ENCODE measurements around the gene SPATA13.

The SPATA13 gene

GRCh38 chr13:24147570-24147963, 13.0 kb upstream of the SPATA13 start:
- H3K4me1 Mint-ChIP-seq (ENCODE audit: low read depth) = no peaks in the 10 kb centered on the region
- intact Hi-C loops (cut with micrococcal nuclease) = no loop called here
- peaks cover 5% of the 10 kb centered on the region for H3K27me3 Mint-ChIP-seq
- no peak overlapping the region for H3K4me3 Mint-ChIP-seq
- H3K9me3 Mint-ChIP-seq = no peaks in the 10 kb centered on the region
- H3K36me3 Mint-ChIP-seq (ENCODE audit: low read depth) = no peaks in the 10 kb centered on the region
- H3K27ac Mint-ChIP-seq = no peak overlapping the region

DNA sequence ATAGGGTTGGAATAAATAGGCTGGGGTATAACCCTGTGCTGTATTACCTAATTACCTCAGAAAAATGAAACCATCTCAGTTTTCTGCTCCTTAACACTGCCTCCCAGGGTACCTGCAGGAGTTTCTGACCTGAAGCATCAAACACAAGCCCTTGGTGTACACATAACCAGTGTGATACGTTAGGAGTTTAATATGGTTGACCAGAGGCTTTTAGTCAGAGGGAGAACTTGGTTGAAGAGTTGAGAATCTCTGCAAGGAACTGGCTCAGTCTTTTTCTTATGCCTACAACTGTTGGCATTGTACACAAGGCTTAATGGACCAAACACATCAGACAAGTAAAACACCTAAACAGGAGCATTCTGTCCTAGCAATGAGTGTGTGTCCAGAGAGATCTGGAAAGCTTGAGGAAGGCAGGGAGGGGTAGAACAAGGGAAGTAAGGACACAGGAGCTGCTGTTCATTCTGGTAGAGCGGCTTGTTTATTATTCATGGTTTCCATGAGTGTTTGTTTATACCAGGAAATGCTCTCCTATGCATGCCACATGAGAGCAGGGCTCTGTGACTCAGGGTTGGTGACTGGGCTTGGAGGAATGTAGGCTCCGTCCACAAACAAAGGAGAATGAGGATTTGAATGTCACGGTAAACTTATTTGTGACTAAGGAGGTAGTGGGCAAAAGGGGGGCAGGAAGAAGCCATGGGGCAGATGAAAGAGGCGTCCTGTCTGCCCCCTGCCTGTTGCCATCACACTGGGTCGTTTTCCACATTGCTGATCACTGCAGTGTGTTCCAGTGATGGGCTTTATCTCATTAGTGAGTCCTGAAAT, 11.9 kb upstream of the SPATA13 start:
- intact Hi-C loops (cut with micrococcal nuclease) = no loop called here
- peaks cover 4% of the 10 kb centered on the region for H3K27me3 Mint-ChIP-seq
- no peaks in the 10 kb centered on the region for H3K36me3 Mint-ChIP-seq (ENCODE audit: low read depth)
- no peaks in the 10 kb centered on the region for H3K9me3 Mint-ChIP-seq
- H3K27ac Mint-ChIP-seq = no peak overlapping the region
- H3K4me3 Mint-ChIP-seq = no peak overlapping the region
- no peaks in the 10 kb centered on the region for H3K4me1 Mint-ChIP-seq (ENCODE audit: low read depth)

- no peaks in the 10 kb centered on the region for H3K9me3 Mint-ChIP-seq
- H3K4me3 Mint-ChIP-seq = no peak overlapping the region
- H3K36me3 Mint-ChIP-seq (ENCODE audit: low read depth) = no peaks in the 10 kb centered on the region
- no peaks in the 10 kb centered on the region for H3K4me1 Mint-ChIP-seq (ENCODE audit: low read depth)
- intact Hi-C loops (cut with micrococcal nuclease) = loop anchor here (10.0 kb wide), 1 partner anchor 85 kb away; no protein-coding TSS in a partner anchor
- H3K27ac Mint-ChIP-seq = no peak overlapping the region
- peaks cover 4% of the 10 kb centered on the region for H3K27me3 Mint-ChIP-seq
Observed at GRCh38 chr13:24149246-24150032, 11.1 kb upstream of the SPATA13 start.

DNA sequence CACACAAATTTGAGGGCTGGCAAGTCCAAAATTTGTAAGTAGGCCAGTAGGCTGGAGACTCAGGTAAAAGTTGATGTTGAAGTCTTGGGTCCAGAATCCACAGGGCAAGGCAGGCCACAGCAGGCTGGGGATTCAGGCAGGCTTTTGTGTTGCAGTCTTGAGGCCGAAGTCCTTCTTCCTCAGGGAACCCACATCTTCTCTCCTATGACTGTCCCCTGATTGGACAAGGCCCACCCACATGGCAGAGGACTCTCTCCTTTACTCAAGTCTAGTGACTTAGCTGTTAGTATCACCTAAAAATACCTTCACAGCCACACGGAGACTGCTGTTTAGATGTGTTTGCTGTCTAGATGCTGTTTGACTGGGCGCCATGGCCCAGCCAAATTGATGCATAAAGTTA, 9.9 kb upstream of the SPATA13 start:
- no peak overlapping the region for H3K27ac Mint-ChIP-seq
- no peaks in the 10 kb centered on the region for H3K36me3 Mint-ChIP-seq (ENCODE audit: low read depth)
- no peak overlapping the region for H3K4me3 Mint-ChIP-seq
- intact Hi-C loops (cut with micrococcal nuclease) = loop anchor here (10.0 kb wide), 1 partner anchor 86 kb away; no protein-coding TSS in a partner anchor
- no peaks in the 10 kb centered on the region for H3K4me1 Mint-ChIP-seq (ENCODE audit: low read depth)
- no peaks in the 10 kb centered on the region for H3K9me3 Mint-ChIP-seq
- peaks cover 4% of the 10 kb centered on the region for H3K27me3 Mint-ChIP-seq

DNA sequence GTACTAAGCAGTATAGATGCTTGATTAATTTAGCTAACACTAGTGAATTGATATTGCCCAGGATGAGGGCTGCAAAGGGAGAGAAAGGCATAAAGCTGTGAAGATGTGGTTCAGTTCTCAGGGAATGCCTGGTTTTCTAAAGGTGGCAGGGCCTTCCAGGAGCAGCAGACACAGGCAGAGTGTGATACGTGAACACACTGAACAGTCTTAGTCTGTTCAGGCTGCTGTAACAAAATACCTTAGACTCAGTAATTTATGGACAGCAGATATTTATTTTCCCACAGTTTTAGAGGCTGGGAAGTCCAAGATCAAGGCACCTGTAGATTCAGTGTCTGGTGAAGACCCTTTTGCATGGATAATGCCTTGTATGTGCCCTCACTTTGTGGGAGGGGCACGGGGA, 8.7 kb upstream of the SPATA13 start:
- Mint-ChIP-seq H3K27ac (no peak overlapping the region), H3K9me3 (no peaks in the 10 kb centered on the region), H3K4me1 (ENCODE audit: low read depth) (no peaks in the 10 kb centered on the region), H3K27me3 (peaks cover 4% of the 10 kb centered on the region), H3K4me3 (no peak overlapping the region), H3K36me3 (ENCODE audit: low read depth) (no peaks in the 10 kb centered on the region)
- intact Hi-C loops (cut with micrococcal nuclease) = loop anchor here (10.0 kb wide), 1 partner anchor 87 kb away; no protein-coding TSS in a partner anchor

DNA sequence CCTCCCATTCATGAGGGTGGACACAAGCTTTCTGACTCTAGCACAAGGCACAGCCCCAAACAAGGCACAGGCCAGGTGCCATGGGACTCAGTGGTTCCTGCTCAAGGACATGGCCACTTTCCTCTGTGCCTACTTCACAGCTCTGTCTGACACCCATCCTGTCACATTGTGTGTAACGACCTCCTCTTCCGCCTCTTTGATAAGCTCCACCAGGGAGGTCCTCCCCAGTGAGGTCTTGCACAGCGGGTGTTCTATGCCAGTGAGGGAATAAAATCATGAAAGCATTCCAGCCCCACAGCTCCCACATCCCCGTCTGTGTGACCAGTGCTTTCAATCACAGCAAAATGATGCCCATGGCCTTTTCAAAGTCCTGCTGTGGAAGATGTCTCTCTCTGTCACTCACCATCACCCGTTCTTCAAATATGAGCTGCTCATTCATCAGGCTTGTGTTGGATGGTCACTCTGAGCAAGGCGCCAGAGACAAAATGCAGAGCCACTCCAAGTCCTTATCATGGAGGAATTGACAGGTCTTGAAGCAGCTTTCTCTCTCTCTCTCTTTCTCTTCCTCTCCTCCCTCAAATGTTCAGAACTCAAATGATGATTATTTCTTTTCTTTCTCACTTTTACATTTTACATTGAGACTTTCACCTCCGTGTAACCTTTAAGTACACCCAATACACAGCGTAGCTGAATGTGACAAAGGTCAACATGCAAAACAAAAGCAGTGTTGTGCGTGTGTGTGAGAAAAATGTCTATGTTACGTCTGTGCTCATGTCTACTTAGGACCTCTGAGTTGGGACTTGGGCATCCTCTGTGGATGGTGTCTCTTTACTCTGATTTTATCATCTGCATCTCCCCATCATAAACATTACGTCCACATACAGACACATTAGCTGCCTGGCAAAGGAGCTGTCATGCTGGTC, 8.0 kb upstream of the SPATA13 start:
- Mint-ChIP-seq H3K4me1 (ENCODE audit: low read depth) (no peaks in the 10 kb centered on the region), H3K4me3 (no peak overlapping the region), H3K27me3 (peaks cover 4% of the 10 kb centered on the region), H3K9me3 (no peaks in the 10 kb centered on the region), H3K27ac (no peak overlapping the region), H3K36me3 (ENCODE audit: low read depth) (no peaks in the 10 kb centered on the region)
- intact Hi-C loops (cut with micrococcal nuclease) = loop anchor here (10.0 kb wide), 1 partner anchor 88 kb away; no protein-coding TSS in a partner anchor

DNA sequence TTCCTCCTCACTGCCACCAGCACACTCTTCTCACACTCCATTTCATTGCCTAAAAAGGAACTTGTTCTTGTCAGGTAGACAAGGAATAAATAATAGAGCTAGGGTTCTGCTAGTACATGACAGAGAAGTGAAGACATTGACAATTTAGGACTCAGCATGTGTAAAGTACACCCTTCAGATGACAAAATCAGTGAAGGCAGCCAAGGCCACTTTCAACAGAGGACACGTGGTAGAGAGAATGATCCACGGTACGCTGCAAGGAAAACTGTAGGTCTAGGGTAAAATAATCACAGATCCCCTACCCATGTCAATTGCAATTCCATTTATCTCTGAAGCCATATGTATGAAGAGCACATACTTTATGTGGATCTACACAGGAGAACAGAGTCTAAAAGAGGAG, 7.2 kb upstream of the SPATA13 start:
- intact Hi-C loops (cut with micrococcal nuclease) = loop anchor here (10.0 kb wide), 1 partner anchor 89 kb away; no protein-coding TSS in a partner anchor
- Mint-ChIP-seq H3K4me3 (no peak overlapping the region), H3K4me1 (ENCODE audit: low read depth) (no peaks in the 10 kb centered on the region), H3K27me3 (peaks cover 6% of the 10 kb centered on the region), H3K36me3 (ENCODE audit: low read depth) (no peaks in the 10 kb centered on the region), H3K27ac (no peak overlapping the region), H3K9me3 (no peaks in the 10 kb centered on the region)

GRCh38 chr13:24153979-24154701, 6.4 kb upstream of the SPATA13 start:
- Mint-ChIP-seq H3K9me3 (no peaks in the 10 kb centered on the region), H3K4me3 (no peak overlapping the region), H3K27me3 (peaks cover 2% of the 10 kb centered on the region), H3K36me3 (ENCODE audit: low read depth) (no peaks in the 10 kb centered on the region), H3K27ac (no peak overlapping the region), H3K4me1 (ENCODE audit: low read depth) (no peaks in the 10 kb centered on the region)
- intact Hi-C loops (cut with micrococcal nuclease) = loop anchor here (10.0 kb wide), 1 partner anchor 89 kb away; no protein-coding TSS in a partner anchor

- intact Hi-C loops (cut with micrococcal nuclease) = loop anchor here (10.0 kb wide), 1 partner anchor 95 kb away; no protein-coding TSS in a partner anchor
- Mint-ChIP-seq H3K4me3 (no peak overlapping the region), H3K9me3 (no peaks in the 10 kb centered on the region), H3K4me1 (ENCODE audit: low read depth) (peaks cover 18% of the 10 kb centered on the region), H3K27me3 (peaks cover 26% of the 10 kb centered on the region), H3K36me3 (ENCODE audit: low read depth) (no peaks in the 10 kb centered on the region), H3K27ac (no peak overlapping the region)
Observed at GRCh38 chr13:24159357-24159756, 1.2 kb upstream of the SPATA13 start.

- Mint-ChIP-seq H3K36me3 (ENCODE audit: low read depth) (no peaks in the 10 kb centered on the region), H3K9me3 (no peaks in the 10 kb centered on the region), H3K27ac (peak overlapping the region; percentile 82), H3K4me1 (ENCODE audit: low read depth) (peaks cover 18% of the 10 kb centered on the region), H3K27me3 (peaks cover 26% of the 10 kb centered on the region), H3K4me3 (peak overlapping the region; percentile 91)
- intact Hi-C loops (cut with micrococcal nuclease) = loop anchor here (10.0 kb wide), 1 partner anchor 786 kb away; no protein-coding TSS in a partner anchor
Observed at GRCh38 chr13:24161010-24161775, 673 bp downstream of the SPATA13 start.

- H3K27ac Mint-ChIP-seq = no peak overlapping the region
- no peaks in the 10 kb centered on the region for H3K36me3 Mint-ChIP-seq (ENCODE audit: low read depth)
- no peaks in the 10 kb centered on the region for H3K9me3 Mint-ChIP-seq
- H3K4me1 Mint-ChIP-seq (ENCODE audit: low read depth) = peaks cover 18% of the 10 kb centered on the region
- peak overlapping the region; percentile 52 for H3K4me3 Mint-ChIP-seq
- intact Hi-C loops (cut with micrococcal nuclease) = loop anchor here (10.0 kb wide), 1 partner anchor 787 kb away; no protein-coding TSS in a partner anchor
- H3K27me3 Mint-ChIP-seq = peaks cover 26% of the 10 kb centered on the region
Observed at GRCh38 chr13:24161980-24162525, 1.5 kb downstream of the SPATA13 start.

DNA sequence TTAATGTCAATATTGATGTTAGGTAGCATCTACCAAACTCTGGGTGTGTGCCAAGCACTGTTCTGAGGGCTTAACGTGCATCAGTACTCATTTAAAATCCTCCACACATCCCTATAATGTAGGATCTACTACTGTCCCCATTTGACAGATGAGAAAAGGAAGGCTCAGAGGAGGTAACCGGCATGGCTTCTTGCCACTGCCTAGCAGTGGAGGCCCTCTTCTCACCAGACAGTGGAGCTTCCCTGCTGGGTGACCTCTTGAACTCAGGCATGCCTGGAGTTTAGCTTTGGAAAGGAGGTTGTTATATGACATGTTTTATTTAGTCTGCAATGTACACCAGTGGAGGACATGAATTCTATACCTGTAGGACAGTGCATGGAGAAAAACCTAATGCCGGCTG, 2.1 kb downstream of the SPATA13 start:
- H3K36me3 Mint-ChIP-seq (ENCODE audit: low read depth) = no peaks in the 10 kb centered on the region
- H3K9me3 Mint-ChIP-seq = no peaks in the 10 kb centered on the region
- intact Hi-C loops (cut with micrococcal nuclease) = loop anchor here (10.0 kb wide), 1 partner anchor 788 kb away; no protein-coding TSS in a partner anchor
- H3K27me3 Mint-ChIP-seq = peaks cover 26% of the 10 kb centered on the region
- H3K4me1 Mint-ChIP-seq (ENCODE audit: low read depth) = peaks cover 18% of the 10 kb centered on the region
- no peak overlapping the region for H3K4me3 Mint-ChIP-seq
- H3K27ac Mint-ChIP-seq = no peak overlapping the region

Data from dendritic cell treated with granulocyte-macrophage colony-stimulating factor and Interleukin-4, amounts not matched to agents 40 ng/mL and 50 ng/mL, for 4 days (primary cell).